ENCODE data around the gene C10orf71. TPM values are rescaled to one million over a fixed set of nuclear protein-coding genes. Genes with fewer than 3 reads are reported as not detected.

The C10orf71 gene
- total RNA-seq, 1 donor from 2014 or later, result not detected

DNA sequence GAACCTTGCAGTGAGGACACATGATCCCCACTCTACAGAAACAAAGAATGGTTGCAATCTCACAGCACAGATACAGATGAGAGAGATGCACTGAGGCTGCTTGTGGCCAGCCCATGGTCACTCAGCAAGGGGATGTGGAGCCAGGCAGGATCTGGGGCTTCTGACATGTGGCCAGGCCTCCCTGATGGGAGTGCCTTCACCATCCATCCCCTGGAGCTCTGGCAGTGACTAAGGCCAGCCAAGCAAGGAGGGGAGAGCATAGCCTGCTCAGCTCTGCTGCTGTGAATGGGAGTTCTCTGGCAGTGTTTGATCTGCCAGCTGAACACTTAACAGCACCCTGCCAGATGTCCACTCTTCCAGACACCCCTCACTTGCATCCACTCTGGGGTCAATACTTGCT lies 19.8 kb downstream of the C10orf71 start:
- DNase-seq (ENCODE audit: low read depth), result no peak

DNA sequence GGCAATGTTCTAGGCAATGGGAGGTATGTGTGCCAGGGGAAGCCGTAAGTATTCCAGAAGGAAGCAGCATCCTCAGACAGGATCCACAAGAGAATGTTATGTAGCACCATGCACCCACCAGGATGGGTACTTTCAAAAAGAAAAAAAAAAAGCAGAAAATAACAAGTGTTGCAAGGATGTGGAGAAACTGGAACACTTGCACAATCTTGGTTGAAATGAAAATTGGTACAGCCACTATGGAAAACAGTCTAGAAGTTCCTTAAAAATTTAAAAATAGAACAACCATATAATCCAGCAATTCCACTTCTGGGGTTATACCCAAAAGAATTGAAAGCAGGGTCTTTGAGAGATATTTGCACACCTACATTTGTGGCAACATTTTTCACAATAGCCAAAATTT lies 20.2 kb downstream of the C10orf71 start:
- no peak for DNase-seq (ENCODE audit: low read depth)

DNA sequence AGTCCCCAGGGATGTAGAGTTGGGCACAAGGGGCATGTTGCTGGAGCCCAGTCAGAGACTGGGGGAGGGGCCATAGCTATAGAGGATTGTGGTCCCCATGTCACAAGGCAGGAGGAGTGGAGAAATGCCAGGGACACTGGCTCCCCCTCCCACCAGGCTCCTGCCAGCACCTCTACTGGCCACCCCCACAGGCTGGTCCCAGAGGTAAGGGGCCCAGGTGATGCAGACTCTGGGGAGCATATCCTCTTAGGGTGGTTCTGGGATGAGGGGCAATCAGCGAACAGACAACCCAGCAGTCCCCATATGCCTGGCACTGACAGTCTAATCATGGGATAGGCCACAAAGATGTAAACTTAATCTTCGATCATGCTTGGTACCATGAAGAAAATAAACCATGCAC lies 21.2 kb downstream of the C10orf71 start:
- DNase-seq (ENCODE audit: low read depth), result no peak

DNA sequence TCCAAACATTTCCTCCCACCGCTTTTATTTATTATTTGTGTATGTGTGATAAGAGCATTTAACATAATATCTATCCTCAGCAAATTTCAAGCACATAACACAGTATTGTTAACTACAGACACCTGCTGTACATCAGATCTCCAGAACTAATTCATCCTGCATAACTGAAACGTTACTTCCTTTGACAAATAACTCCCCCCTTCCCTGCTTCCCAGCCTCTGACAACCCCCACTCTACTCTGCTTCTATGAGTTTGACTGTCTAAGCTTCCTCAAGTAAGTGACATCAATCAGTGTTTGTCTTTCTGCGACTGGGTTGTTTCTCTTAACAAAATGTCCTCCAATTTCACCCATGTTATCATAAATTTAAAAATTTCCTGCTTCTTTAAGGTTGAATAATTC lies 22.1 kb downstream of the C10orf71 start:
- no peak for DNase-seq (ENCODE audit: low read depth)

DNA sequence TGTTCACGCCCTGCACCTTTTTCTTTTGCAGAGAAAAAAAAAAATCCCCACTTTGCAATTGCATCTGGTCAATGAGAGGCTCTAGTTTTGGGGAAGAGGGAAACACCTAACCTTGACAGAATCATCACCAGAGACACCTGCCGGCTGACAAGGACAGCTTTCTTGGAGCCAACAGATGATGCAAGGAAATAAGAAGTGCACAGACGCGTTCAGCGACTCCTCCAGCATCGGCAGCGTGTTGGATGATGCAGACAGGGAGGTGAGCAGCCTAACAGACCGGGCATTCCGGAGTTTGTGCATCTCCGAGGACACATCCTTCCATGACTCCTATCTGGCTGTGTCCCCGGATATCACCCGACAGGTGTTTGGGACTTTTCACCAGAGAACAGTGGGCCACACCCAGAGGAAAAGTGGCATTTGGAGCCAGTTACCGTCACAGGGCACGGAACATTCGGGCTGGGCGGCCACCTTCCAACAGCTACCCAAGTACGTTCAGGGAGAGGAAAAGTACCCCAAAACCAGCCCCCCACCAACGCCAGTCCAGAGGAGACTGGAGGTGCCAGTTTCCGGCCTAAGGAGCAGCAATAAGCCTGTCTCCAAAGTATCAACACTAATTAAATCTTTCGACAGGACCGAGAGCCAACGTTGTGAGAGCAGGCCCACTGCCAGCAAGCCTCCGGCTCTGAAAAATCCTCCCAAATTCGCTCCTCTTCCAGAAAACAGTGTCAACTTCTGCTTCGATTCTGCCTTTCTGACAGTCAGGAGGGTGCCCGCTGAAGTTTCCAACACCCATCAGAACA lies 23.6 kb downstream of the C10orf71 start:
- DNase-seq (ENCODE audit: low read depth), result no peak

DNA sequence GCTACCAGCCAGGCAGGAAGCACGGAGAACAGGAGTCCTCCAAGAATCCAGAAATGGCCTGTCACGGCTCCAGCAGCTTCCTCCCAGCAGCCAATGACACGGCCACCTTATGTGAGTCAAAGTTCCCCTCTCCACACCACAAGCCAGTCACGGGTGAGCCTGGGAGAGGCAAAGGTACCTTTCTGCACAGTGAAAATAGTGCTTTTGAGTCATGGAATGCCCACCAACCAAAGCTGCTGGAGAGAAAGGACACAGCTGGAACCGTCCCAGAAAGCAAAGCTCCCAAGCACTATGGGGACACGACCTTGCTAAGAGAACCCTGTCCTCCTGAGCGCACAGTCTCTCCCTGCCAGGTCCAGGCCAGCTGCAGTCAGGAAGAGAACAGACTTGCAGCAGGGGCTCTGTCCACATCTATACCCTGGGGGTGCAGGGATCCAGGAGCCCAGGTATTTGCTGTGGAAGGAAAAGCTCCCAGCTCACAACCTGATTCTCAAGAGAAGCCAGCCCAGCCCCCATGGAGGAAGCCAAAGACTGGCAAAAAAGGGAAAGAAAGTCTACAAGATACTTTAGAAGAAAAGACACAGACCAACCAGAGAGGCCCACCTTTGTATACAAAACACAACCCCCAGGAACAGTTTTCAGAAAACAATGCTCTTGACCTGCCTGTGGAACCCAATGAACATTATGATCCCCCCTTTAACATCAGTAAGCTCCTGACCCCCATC lies 24.4 kb downstream of the C10orf71 start:
- DNase-seq (ENCODE audit: low read depth), result no peak

DNA sequence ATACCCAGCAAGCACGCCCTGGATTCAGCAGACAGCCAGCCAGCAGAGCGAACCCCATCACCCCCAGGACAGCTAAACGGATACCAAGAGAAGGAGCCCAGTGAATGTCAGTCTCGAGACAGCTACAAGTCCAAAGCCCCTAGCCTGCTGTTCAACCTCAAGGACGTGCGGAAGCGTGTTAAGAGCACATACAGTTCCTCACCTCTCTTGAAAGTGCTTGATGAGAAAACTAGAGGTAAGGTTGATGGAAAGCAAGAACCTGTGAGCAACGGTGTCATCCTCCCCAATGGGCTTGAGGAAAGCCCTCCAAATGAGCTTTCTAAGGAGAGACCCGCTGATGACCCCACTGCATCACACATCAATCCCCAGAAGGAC lies 24.9 kb downstream of the C10orf71 start:
- DNase-seq (ENCODE audit: low read depth), result no peak

DNA sequence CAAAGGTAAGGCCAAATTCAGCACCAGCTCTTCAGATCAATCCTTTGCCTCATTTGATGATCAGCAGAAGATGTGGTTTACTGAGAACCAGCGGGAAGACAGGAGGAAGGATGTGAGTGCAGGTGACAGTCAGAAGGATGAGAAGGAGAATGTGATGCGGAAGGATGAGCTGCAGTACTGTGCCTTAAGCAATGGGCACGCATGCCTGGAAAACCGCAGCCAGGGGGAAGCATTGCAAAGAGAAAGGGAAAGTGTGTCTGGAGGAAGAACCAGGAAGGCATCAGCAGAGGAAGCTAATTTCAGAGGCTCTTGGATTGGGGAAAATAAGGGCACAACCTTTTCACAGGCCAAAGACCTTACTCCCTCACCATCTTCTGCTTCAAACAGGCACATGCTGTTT lies 25.7 kb downstream of the C10orf71 start:
- no peak for DNase-seq (ENCODE audit: low read depth)

DNA sequence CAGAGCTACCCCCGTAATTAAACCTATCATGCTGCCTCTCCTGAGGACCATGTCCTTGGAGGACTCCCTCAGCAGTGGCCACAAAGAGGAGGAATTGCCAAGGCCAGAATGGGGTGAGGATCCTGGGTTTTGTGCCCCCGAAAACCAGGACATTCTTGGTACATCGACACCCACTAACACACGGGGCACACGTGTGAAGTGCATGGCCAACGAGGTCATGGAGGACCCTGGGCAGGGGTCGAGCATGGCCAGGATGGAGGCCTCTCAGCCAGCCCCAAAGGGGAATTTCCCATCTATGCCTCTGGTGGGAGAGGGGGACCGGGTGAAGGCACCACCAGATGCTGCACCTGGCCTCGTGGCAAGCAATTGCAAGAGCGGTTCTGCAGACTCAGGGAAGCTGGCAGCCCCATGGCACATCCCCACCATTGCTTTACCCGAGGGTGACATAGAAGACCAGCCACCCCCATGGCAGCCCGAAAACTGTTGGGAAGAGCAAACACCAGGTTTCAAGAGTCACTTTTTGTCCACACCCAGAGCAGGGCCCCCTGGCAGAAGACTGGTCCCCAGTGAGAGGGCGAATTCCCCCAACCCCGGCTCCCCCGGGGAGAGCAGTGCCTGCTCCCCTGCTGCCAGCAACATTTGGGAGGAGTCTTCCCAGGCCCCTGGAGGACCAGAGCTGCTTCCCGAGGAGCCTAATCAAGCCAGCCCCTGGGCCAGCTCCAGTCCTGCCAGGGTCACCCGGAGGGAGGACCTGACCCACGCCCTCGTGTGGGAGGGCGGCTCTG lies 26.4 kb downstream of the C10orf71 start:
- no peak for DNase-seq (ENCODE audit: low read depth)

DNA sequence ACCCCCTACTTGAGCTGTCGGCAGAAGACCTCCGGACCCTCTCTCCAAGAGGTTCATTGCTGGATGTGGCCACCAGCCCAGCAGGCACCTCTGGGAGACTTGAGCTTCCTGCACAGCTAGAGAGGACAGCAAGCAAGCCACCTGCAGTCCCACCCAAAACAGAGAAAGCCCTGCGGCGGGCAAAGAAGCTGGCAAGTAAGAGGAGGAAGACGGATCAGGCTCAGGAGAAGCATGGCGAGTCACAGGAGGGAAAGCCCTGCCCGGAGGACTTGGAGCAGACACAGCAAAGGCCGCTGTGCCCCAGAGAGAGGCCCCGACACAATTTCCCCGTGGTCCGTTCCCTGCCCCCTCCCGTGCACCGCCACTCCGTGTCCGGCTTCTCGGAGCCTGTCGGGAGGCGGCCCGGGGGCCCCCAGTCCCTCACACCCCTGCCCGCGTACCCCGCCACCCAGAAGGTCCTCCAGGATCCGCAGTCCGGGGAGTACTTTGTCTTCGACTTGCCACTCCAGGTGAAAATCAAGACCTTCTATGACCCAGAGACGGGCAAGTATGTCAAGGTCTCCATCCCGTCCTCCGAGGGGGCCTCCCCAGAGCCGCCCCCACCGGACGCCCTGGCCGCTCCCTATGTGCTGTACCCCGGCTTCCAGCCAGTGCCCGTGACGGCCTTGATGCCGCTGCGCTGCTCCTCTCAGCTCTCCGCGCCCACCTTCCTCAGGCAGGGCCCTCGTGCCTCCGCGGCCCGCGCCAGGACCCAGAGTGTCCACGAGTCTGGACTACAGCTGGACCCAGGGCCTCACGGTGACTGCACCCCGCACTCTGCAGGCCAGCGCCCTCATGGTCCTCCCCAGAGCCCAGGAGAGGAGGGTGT lies 27.2 kb downstream of the C10orf71 start:
- DNase-seq (ENCODE audit: low read depth), result no peak

DNA sequence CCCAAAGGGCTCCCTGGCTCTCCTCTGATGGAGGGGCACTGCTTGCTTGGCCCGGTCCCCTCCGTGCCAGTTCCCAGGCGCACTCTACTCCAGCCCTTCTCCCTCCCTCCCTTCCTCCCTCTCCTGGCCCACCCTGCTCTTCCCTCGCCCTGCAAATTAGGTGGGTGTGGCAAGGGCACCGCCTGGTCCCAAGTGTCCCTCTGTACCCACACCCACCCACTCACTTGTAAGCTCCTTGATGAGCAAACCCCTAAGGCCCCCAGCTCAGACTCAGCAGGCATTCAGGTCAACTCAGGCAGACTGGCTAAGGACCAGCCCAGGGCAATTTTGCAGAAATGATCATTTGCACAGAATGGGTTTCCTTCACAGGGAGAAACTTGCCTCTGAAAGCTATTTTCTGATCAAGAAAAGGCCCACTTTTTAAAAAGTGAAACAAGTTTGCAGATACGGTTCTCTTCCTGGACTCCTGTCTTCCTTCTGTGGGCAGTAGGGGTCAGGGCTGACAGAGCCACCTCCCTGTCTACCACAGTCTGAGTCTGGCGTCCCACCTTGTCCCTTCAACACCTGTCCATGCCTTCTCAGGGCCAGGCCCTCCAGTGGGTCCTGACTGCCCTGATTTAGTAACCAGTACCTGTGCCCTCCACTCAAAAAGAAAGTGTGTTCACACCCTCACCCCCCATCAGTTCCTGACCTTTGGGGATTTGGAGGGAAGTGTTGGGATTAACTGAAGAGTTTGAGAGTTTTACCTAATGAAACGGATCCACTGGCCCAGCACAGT lies 28.3 kb downstream of the C10orf71 start:
- no peak for DNase-seq (ENCODE audit: low read depth)

DNA sequence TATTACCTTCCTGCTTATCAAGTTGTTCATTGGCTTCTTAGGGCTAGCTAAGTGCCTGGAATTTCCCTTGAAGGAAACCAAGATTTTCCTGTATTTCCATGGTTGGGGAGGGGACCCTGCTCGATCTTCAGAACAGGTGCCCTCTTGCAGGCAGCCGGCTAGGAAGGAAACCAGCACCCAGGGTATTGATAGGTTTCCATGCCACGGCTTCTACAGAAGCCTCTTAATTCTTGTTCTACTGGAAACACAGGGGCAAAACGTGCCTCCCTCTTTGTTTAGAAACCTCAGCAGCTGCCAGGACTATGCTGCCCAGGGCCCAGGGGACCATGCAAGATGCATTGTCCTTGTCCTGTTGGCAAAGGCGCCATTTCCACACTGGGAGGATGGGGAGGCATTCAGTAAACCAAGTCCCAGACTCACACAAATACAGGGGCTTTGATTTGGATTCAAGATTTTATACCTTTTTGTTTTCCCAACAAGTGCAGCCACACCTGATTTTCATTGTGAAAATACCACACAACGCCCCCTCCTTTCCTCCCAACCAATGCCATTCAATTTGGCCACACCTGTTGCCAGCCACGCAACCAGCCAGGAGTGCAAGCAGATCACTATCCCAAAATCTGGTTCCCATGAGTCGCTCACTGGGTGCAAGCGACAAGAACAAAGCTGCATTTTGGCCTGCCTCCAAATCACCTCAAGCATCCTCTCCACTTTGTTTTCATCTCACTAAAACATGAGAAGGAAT lies 29.6 kb downstream of the C10orf71 start:
- no peak for DNase-seq (ENCODE audit: low read depth)

DNA sequence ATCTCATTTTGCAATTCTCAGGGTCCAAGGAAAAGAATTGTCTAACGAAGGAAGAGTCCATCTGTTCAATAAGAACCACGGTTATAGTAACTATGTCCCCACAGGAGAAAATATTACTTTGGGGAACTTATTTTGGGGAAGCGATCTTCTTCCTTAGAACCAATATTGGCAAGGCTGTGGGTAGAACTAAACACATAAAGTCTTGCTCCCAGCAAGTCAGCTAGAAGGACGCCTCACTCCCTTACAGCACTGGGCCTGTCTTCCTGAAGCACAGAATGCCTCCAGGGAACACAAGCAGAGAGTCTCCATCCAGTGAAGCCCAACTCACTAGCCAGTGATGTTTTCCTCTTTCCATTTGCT lies 30.2 kb downstream of the C10orf71 start:
- DNase-seq (ENCODE audit: low read depth), result no peak

DNA sequence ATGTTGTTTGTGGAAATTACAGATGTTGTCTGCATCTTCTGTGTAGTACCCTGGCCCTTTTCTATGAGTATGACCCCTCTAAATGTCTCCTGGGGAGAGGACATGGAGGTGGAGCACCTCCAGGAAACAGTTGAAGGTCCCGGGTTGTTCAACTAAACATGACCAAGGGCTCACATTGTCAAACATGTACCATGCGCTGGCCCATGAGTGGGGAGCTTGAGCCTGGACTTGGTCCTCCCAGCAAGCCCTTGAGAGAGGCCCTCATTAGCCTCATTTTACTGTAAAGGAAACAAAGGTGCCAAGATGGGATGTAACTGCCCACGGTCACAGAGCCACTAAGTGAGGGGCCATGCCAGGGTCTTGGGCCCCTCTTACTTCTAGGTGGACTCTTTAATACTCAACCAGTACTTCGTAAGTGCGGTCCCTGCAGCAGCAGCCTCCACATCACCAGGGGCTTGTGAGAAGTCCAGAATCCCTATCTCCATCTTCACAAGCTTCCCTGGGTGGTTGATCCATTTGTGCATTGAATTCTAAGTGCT lies 31.2 kb downstream of the C10orf71 start:
- DNase-seq (ENCODE audit: low read depth), result no peak

DNA sequence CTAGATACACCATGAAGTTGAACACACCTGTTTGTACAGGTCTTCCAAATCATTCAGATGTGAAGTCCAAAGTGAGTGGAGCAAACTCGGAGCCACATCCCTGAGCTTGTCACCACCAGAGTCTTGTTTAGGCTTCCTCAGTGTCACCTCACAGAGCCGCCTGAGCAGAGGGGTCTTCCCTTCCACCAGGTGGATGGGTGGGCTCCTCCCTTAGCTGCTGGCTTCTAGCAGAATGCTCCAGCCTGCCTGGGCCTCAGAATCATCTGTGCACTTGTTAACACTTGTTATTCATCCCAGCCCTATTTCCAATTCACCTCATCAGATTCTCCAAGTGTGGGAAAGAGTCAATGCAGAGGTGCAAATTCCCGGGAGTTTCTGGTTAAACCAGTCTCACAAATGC lies 32.5 kb downstream of the C10orf71 start:
- DNase-seq (ENCODE audit: low read depth), result no peak

DNA sequence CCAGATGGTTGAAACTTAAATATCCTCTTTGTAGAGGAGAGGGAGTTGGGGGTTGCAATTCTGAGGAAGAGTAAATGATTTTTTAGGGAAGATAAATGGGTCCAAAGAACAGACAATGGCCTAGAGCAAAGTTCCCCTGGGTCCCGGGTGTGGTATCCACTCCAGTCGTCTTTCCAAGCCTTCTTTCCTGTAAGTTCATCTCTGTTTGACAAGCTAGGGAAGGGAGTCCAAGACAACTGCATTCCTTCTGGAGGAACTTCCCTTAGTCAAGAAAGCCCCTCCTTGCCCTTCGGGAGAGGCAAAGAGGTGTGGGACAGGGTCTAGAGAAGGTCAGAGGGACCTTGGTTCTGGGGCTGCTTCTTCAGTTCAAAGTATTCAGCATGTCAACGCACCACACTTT lies 33.4 kb downstream of the C10orf71 start:
- DNase-seq (ENCODE audit: low read depth), result no peak

DNA sequence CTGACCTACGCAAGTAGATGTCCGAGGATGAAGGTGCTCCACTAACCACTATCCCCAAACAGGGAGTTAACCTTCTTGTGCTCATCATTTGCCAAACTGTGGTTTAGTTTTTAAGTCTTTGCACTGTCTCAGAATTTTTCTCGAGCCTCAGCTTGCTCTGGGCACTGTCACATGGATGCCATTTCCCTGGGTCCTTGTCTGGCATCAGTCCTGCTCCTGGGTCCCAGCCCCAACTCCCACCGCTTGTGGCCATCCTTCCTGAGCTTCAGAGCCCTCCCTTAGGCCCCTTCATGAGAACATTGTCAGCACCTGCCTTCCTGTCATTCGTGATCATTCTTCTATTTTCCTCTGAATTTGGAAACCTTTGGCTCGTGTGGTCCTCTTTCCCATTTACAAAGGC lies 33.8 kb downstream of the C10orf71 start:
- DNase-seq (ENCODE audit: low read depth), result no peak

DNA sequence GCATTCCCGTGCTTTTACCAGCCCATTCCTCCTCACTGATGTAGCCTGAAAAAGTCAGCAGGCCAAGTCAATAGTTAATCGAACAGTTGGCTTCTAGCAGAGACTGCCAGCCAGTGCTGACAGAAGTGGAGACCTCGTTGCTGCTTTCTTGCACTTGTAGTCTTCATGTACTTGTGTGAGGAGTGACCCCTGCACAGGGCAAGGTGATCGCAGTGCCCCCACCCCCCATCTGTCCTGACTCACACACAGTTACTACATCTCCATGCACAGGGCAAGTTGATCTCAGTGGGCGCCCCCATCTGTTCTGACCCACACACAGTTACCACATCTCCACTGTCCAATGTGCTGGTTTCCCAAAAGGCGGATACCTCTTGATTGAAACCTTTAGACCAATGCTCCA lies 34.2 kb downstream of the C10orf71 start:
- no peak for DNase-seq (ENCODE audit: low read depth)

DNA sequence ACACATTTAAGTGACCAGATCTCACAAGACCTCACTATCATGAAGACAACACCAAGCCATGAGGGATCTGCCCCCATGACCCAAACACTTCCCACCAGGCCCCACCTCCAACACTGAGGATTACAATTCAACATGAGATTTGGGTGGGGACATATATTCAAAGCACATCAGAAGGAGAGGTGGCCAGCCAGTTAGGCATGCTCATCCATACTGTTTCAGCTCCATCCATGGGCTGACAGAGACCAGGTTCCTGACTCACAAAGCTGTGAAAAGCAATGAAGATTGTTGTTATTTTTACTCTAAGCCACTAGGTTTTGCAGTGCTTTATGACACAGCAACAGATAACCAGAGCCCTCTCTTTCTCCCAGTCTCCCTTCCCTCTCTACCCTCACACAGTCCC lies 36.0 kb downstream of the C10orf71 start:
- DNase-seq (ENCODE audit: low read depth), result no peak

DNA sequence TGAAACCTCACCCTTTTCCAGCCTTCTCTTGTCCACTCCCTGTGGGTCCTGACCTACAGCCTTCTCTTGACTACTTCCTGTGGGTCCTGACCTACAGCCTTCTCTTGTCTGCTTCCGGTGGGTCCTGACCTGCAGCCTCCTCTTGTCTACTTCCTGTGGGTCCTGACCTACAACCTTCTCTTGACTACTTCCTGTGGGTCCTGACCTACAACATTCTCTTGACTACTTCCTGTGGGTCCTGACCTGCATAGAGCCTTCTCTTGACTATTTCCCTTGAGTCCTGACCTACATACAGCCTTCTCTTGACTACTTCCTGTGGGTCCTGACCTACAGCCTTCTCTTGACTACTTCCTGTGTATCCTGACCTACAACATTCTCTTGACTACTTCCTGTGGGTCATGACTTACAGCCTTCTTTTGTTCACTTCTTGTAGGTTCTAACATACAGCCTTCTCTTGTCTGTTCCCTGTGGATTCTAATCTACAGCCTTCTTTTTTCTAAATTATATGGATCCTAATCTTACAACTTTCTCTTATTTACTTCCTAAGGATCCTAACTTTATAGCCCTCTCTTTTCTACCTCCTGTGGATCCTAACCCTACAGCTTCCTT lies 36.5 kb downstream of the C10orf71 start:
- no peak for DNase-seq (ENCODE audit: low read depth)
